Stomach (tissue), 4 donors: ENCODE measurements around the gene STX5.

Source experiments
- POLR2A ChIP-seq, 4 donors: fragments of 450-650 bp; IDR thresholded peaks; one replicate each; pipeline ENCODE4 v1.6.1; 2016; ENCODE audit warnings: antibody characterized with exemption in 4 of 4, control low read depth in 2 of 4, mild to moderate bottlenecking in 1 of 4, moderate library complexity in 1 of 4
- TF ChIP-seq, protein P1 (sequence below), 7 experiments: fragments of 450-650 bp in 4 of 7; fragments of 200-600 bp in 3 of 7; sonication (generic) in 3 of 7; IDR thresholded peaks; one replicate each; pipeline ENCODE4 v1.5.1; 2016 to 2019; ENCODE audit warnings: antibody characterized with exemption in 7 of 7, control low read depth in 2 of 7, mild to moderate bottlenecking in 1 of 7

DNA sequence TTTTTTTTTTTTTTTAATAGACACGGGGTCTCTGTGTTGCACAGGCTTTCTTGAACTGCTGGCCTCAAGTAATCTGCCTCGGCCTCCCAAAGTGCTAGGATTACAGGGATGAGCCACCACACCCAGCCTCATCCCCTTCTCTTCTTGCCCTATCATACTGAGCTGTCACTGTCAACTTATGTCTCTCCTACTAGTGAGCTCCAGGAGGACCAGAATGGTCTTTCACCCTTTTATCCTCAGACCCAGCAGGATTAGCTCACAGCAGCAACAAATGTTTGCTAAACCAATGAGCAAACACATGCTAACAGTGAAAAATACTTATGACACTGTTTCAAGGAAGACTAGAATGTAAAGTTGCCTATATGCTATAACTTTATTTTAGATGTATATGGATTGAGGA lies 20.2 kb downstream of the STX5 start:
- TF ChIP-seq, protein P1, sequence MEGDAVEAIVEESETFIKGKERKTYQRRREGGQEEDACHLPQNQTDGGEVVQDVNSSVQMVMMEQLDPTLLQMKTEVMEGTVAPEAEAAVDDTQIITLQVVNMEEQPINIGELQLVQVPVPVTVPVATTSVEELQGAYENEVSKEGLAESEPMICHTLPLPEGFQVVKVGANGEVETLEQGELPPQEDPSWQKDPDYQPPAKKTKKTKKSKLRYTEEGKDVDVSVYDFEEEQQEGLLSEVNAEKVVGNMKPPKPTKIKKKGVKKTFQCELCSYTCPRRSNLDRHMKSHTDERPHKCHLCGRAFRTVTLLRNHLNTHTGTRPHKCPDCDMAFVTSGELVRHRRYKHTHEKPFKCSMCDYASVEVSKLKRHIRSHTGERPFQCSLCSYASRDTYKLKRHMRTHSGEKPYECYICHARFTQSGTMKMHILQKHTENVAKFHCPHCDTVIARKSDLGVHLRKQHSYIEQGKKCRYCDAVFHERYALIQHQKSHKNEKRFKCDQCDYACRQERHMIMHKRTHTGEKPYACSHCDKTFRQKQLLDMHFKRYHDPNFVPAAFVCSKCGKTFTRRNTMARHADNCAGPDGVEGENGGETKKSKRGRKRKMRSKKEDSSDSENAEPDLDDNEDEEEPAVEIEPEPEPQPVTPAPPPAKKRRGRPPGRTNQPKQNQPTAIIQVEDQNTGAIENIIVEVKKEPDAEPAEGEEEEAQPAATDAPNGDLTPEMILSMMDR (IDR thresholded peaks at IDR 0.05), result no peak
- TF ChIP-seq POLR2A (IDR thresholded peaks at IDR 0.05), result no peak
